Measurements from ENCODE around the gene POLR1E. TPM values are rescaled to one million over a fixed set of nuclear protein-coding genes. Genes with fewer than 3 reads are reported as not detected.

The POLR1E gene
- total and polyA plus RNA-seq, 2 donors (not counting 3 experiments of a cell fraction or from before 2014, with no cell fraction given), result 9.0 to 21.2 TPM

- CTCF ChIA-PET, result no interaction called here
- H3K9me3 ChIP-seq (replicated peaks; ENCODE audit: control insufficient read depth, insufficient read depth, low read length), result no peaks in the 10 kb centered on the region
- peaks cover 4 to 8% of the 10 kb centered on the region in 2 experiments for H3K36me3 ChIP-seq (ENCODE audit: control insufficient read depth in 2 of 2, extremely low read depth in 1 of 2, insufficient read depth in 2 of 2, low read length in 2 of 2)
- no peak overlapping the region for H3K9ac ChIP-seq (replicated peaks; ENCODE audit: extremely low read depth, insufficient read depth, low read length)
- H3K4me3 ChIP-seq (replicated peaks in 1 of 3; ENCODE audit: insufficient read depth in 1 of 3, low read depth in 1 of 3, low read length in 3 of 3), result no peak overlapping the region
- intact Hi-C loops (cut with micrococcal nuclease), result no loop called here
- H3K27me3 ChIP-seq (ENCODE audit: control insufficient read depth in 2 of 2, insufficient read depth in 2 of 2, low read length in 2 of 2), result no peaks in the 10 kb centered on the region
- H3K79me2 ChIP-seq (ENCODE audit: control insufficient read depth, insufficient read depth, low read length), result no peaks in the 10 kb centered on the region
- no peaks in the 10 kb centered on the region for H3K9me1 ChIP-seq (replicated peaks; ENCODE audit: control insufficient read depth, extremely low read depth, insufficient read depth, low read length)
- dilution Hi-C loops (cut with MboI; ENCODE audit: extremely low pct_ligation_motif_present, low sequenced_read_pairs), result no loop called here
- H3K27ac ChIP-seq (ENCODE audit: insufficient read depth, low read depth, low read length), result no peak overlapping the region
- POLR2A ChIA-PET, result no interaction called here
- H3K4me2 ChIP-seq (ENCODE audit: insufficient read depth, low read length), result no peak overlapping the region
- BruUV-seq (replicated peaks), result no TSS peak
- peaks cover 4% of the 10 kb centered on the region for H3K4me1 ChIP-seq (ENCODE audit: control insufficient read depth, extremely low read depth, insufficient read depth, low read length)
- no peak for DNase-seq (ENCODE audit: low read depth, low spot score)
- FAIRE-seq, result no peak
- no peak overlapping the region for H2AFZ ChIP-seq (ENCODE audit: low read depth, low read length)
- TF ChIP-seq GATA2 (IDR thresholded peaks at IDR 0.05; ENCODE audit: insufficient read depth, insufficient read length, low read depth, low read length) (no peak), POLR2A (IDR thresholded peaks at IDR 0.05; ENCODE audit: low read depth, low read length) (no peak), CTCF (IDR thresholded peaks at IDR 0.05; ENCODE audit: extremely low read depth in 1 of 2, insufficient read depth in 1 of 2, low read depth in 1 of 2, low read length in 2 of 2) (no peak)
- H4K20me1 ChIP-seq (replicated peaks; ENCODE audit: control insufficient read depth, extremely low read depth, insufficient read depth, low read length), result no peaks in the 10 kb centered on the region
These were observed 6.2 kb downstream of the POLR1E start for GRCh38 chr9:37491939-37492338.

- Histone ChIP-seq H3K4me3 (replicated peaks in 1 of 3; ENCODE audit: insufficient read depth in 1 of 3, low read depth in 1 of 3, low read length in 3 of 3) (no peak overlapping the region), H3K4me1 (ENCODE audit: control insufficient read depth, extremely low read depth, insufficient read depth, low read length) (no peaks in the 10 kb centered on the region), H3K9ac (replicated peaks; ENCODE audit: extremely low read depth, insufficient read depth, low read length) (no peak overlapping the region), H3K27ac (ENCODE audit: insufficient read depth, low read depth, low read length) (no peak overlapping the region), H3K9me3 (replicated peaks; ENCODE audit: control insufficient read depth, insufficient read depth, low read length) (no peaks in the 10 kb centered on the region), H3K79me2 (ENCODE audit: control insufficient read depth, insufficient read depth, low read length) (no peaks in the 10 kb centered on the region), H4K20me1 (replicated peaks; ENCODE audit: control insufficient read depth, extremely low read depth, insufficient read depth, low read length) (no peaks in the 10 kb centered on the region), H3K9me1 (replicated peaks; ENCODE audit: control insufficient read depth, extremely low read depth, insufficient read depth, low read length) (no peaks in the 10 kb centered on the region), H3K4me2 (ENCODE audit: insufficient read depth, low read length) (no peak overlapping the region), H3K27me3 (ENCODE audit: control insufficient read depth in 2 of 2, insufficient read depth in 2 of 2, low read length in 2 of 2) (no peaks in the 10 kb centered on the region), H3K36me3 (ENCODE audit: control insufficient read depth in 2 of 2, extremely low read depth in 1 of 2, insufficient read depth in 2 of 2, low read length in 2 of 2) (peaks cover 9 to 13% of the 10 kb centered on the region in 2 experiments), H2AFZ (ENCODE audit: low read depth, low read length) (no peak overlapping the region)
- intact Hi-C loops (cut with micrococcal nuclease) (no loop called here), dilution Hi-C loops (cut with MboI; ENCODE audit: extremely low pct_ligation_motif_present, low sequenced_read_pairs) (no loop called here)
- BruUV-seq (replicated peaks), result no TSS peak
- no peak for FAIRE-seq
- ChIA-PET CTCF (no interaction called here), POLR2A (no interaction called here)
- no peak for DNase-seq (ENCODE audit: low read depth, low spot score)
- no peak for TF ChIP-seq FOS (IDR thresholded peaks at IDR 0.05; ENCODE audit: borderline replicate concordance, insufficient read depth, low read length)
- TF ChIP-seq POLR2AphosphoS5 (IDR thresholded peaks at IDR 0.05; ENCODE audit: insufficient read depth, low read depth, low read length), result no peak
- TF ChIP-seq MYC (IDR thresholded peaks at IDR 0.05; ENCODE audit: low read depth, low read length), result no peak
- no peak for TF ChIP-seq CTCF (IDR thresholded peaks at IDR 0.05; ENCODE audit: extremely low read depth in 1 of 2, insufficient read depth in 1 of 2, low read depth in 1 of 2, low read length in 2 of 2)
- no peak for TF ChIP-seq GATA2 (IDR thresholded peaks at IDR 0.05; ENCODE audit: insufficient read depth, insufficient read length, low read depth, low read length)
- no peak for TF ChIP-seq JUN (IDR thresholded peaks at IDR 0.05; ENCODE audit: borderline replicate concordance, insufficient read depth, insufficient read length, low read depth)
- TF ChIP-seq POLR2A (IDR thresholded peaks at IDR 0.05; ENCODE audit: low read depth, low read length), result no peak
These were observed 9.8 kb downstream of the POLR1E start for GRCh38 chr9:37495571-37495970.
